Tibial nerve (tissue), 3 donors: ENCODE results near the gene SMPD4.

Experiments used
- CTCF ChIP-seq, 5 experiments: fragments of 200-600 bp in 3 of 5; fragments of 450-650 bp in 2 of 5; sonication (generic) in 3 of 5; IDR thresholded peaks; one replicate each; pipeline ENCODE4 v1.5.1; 2016 to 2019; ENCODE audit warnings: antibody characterized with exemption in 5 of 5, mild to moderate bottlenecking in 3 of 5, moderate library complexity in 2 of 5
- POLR2A ChIP-seq, 2 donors: fragments of 450-650 bp; IDR thresholded peaks; one replicate each; pipeline ENCODE4 v1.6.1; 2017; ENCODE audit warnings: antibody characterized with exemption in 2 of 2, mild to moderate bottlenecking in 2 of 2, moderate library complexity in 2 of 2

GRCh38 chr2:130183512-130184373 lies 2.3 kb upstream of the SMPD4 start:
- TF ChIP-seq CTCF (IDR thresholded peaks at IDR 0.05) (no peak), POLR2A (IDR thresholded peaks at IDR 0.05) (no peak)
